ENCODE results near the gene USP9Y. TPM values are rescaled to one million over a fixed set of nuclear protein-coding genes. Genes with fewer than 3 reads are reported as not detected.

The USP9Y gene
- total RNA-seq, 2 experiments from 2014 or later = 16.2 to 16.6 TPM

DNA sequence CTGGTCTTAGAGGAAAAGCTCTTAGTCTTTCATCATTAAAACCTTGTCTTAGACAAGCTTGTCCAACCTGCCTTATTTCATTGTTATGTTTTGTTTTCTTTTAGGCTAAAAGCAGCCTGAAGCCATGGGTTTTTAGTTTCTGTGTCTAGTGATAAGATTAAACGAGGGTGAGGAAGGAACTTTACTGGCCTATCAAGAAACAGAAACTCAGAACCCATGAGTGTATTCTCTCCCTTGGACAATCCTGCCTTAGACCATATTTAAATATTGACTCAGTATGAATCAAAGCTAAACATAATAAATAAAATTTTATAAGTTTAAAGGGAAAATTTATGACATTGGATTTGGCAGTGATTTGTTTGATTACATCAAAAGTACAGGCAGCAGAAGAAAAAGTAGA is 122.4 kb downstream of the USP9Y start:
- no peak overlapping the region for H3K27ac Mint-ChIP-seq
- intact Hi-C loops (cut with micrococcal nuclease) = no loop called here
- no peaks in the 10 kb centered on the region for H3K27me3 Mint-ChIP-seq
- ChIA-PET POLR2A (no interaction called here), CTCF (no interaction called here)
- DNase-seq = no peak
- H3K36me3 Mint-ChIP-seq = peaks cover 3% of the 10 kb centered on the region
- no peak overlapping the region for H3K4me3 Mint-ChIP-seq
- H3K4me1 Mint-ChIP-seq (ENCODE audit: low read depth) = no peaks in the 10 kb centered on the region
- H3K9me3 Mint-ChIP-seq = no peaks in the 10 kb centered on the region

DNA sequence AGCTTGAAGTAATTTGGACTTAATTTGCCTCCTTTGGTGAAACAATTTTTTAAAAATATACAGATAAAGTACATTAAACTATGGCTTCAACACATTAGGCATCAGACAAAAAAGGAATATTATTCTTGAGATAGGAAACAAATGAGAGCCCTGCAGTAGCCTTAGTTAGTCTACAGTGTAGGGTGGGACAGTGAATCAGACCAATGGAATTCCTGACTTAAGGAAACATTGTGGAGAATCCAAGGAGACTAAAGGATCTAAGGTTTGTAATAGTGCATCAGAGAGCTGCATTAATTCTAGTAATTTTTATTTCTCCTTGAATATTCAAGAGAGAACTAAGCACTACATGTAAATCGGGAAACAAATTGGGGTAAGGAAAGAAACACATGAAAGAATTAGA is 125.8 kb downstream of the USP9Y start:
- DNase-seq = no peak
- no peak overlapping the region for H3K4me3 Mint-ChIP-seq
- H3K36me3 Mint-ChIP-seq = peaks cover 7% of the 10 kb centered on the region
- H3K27ac Mint-ChIP-seq = no peak overlapping the region
- no peaks in the 10 kb centered on the region for H3K9me3 Mint-ChIP-seq
- POLR2A ChIA-PET = no interaction called here
- no peaks in the 10 kb centered on the region for H3K4me1 Mint-ChIP-seq (ENCODE audit: low read depth)
- intact Hi-C loops (cut with micrococcal nuclease) = no loop called here
- H3K27me3 Mint-ChIP-seq = no peaks in the 10 kb centered on the region
- CTCF ChIA-PET = no interaction called here

DNA sequence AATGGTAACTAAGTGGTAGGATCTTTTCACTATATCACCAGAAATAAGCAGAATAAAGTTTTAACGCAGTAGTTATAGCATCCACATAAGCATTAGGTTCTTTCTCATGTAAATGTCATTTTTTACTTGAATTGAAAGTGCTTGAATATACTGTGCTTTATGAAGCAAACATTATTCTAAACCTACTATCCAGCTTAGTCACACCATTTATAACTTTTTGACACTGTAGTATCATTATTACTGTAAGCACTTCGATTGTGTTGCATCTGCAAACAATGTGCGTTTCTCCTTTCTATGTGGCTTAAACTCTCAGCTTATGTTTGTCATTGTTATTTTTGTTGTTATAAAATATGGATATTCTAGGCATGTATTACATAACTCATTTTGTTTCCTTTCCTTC is 132.3 kb downstream of the USP9Y start:
- Mint-ChIP-seq H3K36me3 (peaks cover 4% of the 10 kb centered on the region), H3K4me3 (no peak overlapping the region), H3K4me1 (ENCODE audit: low read depth) (peaks cover 2% of the 10 kb centered on the region), H3K27ac (no peak overlapping the region), H3K9me3 (no peaks in the 10 kb centered on the region), H3K27me3 (no peaks in the 10 kb centered on the region)
- ChIA-PET CTCF (no interaction called here), POLR2A (no interaction called here)
- DNase-seq = no peak
- intact Hi-C loops (cut with micrococcal nuclease) = no loop called here

DNA sequence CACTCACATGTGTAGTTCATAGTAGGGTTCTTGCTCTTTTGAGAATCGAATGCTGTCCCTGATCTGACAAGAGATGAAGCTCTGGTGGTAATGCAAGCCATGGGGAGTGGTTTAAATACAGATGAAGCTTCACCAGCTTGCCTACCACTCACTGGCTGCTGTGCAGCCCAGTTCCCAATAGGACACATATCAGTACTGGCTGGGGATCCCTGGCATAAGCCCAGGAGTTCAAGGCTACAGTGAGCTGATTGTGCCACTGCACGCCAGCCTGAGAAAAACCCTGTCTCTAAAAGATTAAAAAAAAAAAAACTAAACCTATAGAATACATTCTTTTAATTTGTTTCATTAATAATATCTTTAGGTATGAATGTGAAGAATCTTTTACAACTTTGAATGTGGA is 136.5 kb downstream of the USP9Y start:
- DNase-seq = no peak
- POLR2A ChIA-PET = no interaction called here
- H3K27ac Mint-ChIP-seq = no peak overlapping the region
- H3K4me1 Mint-ChIP-seq (ENCODE audit: low read depth) = peaks cover 2% of the 10 kb centered on the region
- no peaks in the 10 kb centered on the region for H3K27me3 Mint-ChIP-seq
- no peaks in the 10 kb centered on the region for H3K9me3 Mint-ChIP-seq
- H3K36me3 Mint-ChIP-seq = peaks cover 2% of the 10 kb centered on the region
- CTCF ChIA-PET = no interaction called here
- H3K4me3 Mint-ChIP-seq = no peak overlapping the region
- intact Hi-C loops (cut with micrococcal nuclease) = no loop called here

DNA sequence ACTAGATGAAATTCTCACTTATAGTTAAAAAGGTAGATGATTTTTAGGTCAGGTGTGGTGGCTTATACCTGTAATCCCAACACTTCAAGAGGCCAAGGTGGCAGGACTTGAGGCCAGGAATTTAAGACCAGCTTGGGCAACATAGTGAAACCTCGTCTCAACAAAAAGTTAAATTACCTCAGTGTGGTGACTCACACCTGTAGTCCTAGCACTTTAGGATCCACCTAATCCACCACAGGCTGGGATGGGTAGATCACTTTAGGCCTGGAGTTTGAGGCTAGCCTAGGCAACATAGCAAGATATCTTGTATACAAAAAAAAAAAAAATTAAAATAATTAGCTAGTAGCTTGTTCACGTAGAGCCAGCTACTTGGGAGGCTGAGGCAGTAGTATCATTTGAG is 140.3 kb downstream of the USP9Y start:
- Mint-ChIP-seq H3K4me1 (ENCODE audit: low read depth) (no peaks in the 10 kb centered on the region), H3K27ac (no peak overlapping the region)
- CTCF ChIA-PET = no interaction called here

DNA sequence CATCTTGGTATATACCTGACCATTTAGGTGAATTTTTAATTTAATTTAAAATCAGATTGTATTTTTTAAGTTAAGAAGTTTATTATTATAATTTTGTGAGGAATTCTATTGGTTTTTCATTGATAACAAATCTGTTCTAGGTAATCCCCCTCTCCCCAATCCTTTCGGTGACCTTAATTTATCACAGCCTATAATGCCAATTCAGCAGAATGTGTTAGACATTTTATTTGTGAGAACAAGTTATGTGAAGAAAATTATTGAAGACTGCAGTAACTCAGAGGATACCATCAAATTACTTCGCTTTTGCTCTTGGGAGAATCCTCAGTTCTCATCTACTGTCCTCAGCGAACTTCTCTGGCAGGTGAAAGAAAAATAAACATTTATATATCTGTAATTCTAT is 145.8 kb downstream of the USP9Y start:
- Mint-ChIP-seq H3K36me3 (peaks cover 22% of the 10 kb centered on the region), H3K4me1 (ENCODE audit: low read depth) (peaks cover 3% of the 10 kb centered on the region), H3K27ac (no peak overlapping the region), H3K9me3 (no peaks in the 10 kb centered on the region), H3K27me3 (no peaks in the 10 kb centered on the region), H3K4me3 (no peak overlapping the region)
- DNase-seq = no peak
- intact Hi-C loops (cut with micrococcal nuclease) = no loop called here
- CTCF ChIA-PET = interaction anchor here (0.7 kb wide), 1 partner anchor 13 kb away, joined by 3 read pairs; no protein-coding TSS in a partner anchor
- POLR2A ChIA-PET = no interaction called here

More for the DNA sequence above, 140.3 kb downstream of the USP9Y start:
- Mint-ChIP-seq H3K4me3 (no peak overlapping the region), H3K27me3 (no peaks in the 10 kb centered on the region), H3K9me3 (no peaks in the 10 kb centered on the region), H3K36me3 (peaks cover 4% of the 10 kb centered on the region)
- POLR2A ChIA-PET = no interaction called here
- no peak for DNase-seq
- intact Hi-C loops (cut with micrococcal nuclease) = no loop called here

DNA sequence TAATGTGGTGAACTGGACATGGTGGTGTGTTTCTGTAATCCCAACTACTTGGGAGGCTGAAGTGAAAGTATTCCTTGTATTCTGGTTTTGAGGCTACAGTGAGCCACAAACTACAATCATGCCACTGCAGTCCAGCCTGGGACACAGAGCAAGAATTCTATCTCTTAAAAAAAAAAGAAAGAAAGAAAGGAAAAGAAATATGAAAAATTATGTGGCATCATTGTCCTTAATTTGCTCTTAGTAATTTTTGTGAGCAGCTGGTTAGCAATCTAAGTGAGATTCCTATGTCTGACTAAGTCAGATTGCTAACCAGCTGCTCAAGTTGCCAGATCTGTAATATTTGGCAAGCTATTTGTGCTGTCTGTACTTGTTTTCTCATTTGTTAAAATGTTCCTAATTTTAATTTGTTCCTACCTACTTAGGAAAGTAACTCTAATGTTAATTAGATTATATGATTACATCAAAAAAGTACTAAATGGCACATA is 154.8 kb downstream of the USP9Y start:
- POLR2A ChIA-PET = no interaction called here
- CTCF ChIA-PET = no interaction called here
- peaks cover 16% of the 10 kb centered on the region for H3K36me3 Mint-ChIP-seq
- H3K4me3 Mint-ChIP-seq = no peak overlapping the region
- H3K27me3 Mint-ChIP-seq = no peaks in the 10 kb centered on the region
- no peak overlapping the region for H3K27ac Mint-ChIP-seq
- H3K4me1 Mint-ChIP-seq (ENCODE audit: low read depth) = no peaks in the 10 kb centered on the region
- no peaks in the 10 kb centered on the region for H3K9me3 Mint-ChIP-seq
- DNase-seq = no peak
- intact Hi-C loops (cut with micrococcal nuclease) = no loop called here

DNA sequence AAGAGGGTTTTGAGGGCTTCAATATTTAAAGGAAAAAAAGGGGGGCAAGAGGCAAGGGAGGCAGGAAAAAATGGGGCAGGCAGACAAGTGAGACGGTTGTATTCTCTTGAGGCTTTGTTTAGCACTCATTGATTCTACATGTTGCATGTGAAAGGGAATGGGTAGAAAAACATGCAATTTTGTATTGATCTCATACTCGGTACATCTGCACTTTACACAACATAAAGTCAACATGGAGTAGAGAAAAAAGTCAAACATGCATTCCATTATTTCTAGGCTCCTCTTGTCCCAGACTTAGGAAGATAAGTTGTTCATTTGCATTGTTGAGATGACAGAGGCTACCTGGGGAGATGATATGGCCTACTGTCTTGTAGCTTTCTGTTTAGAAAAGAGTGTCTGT is 166.9 kb downstream of the USP9Y start:
- intact Hi-C loops (cut with micrococcal nuclease) = no loop called here
- Mint-ChIP-seq H3K9me3 (no peaks in the 10 kb centered on the region), H3K27ac (no peak overlapping the region), H3K36me3 (no peaks in the 10 kb centered on the region), H3K4me3 (no peak overlapping the region), H3K27me3 (no peaks in the 10 kb centered on the region), H3K4me1 (ENCODE audit: low read depth) (no peaks in the 10 kb centered on the region)
- POLR2A ChIA-PET = no interaction called here
- CTCF ChIA-PET = no interaction called here
- DNase-seq = no peak

DNA sequence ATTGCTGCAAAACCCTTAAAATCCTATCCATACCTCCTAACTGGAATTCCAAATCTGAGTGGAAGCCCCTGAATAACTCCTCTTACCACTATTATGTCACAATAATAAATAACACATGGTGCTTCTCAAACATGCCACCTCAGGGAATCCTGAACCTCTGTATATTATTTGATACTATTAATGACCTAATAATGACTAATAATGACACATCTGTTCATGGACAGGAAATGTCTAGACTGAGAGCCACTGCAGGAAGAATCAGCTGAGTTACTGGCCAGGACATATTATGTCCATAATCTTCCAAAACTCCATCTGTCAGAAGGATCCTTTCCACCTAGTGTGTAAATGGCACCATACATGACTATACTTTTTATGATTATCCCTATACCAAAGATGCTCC is 195.9 kb downstream of the USP9Y start:
- H3K27me3 Mint-ChIP-seq = no peaks in the 10 kb centered on the region
- no peak for DNase-seq
- H3K4me1 Mint-ChIP-seq (ENCODE audit: low read depth) = no peaks in the 10 kb centered on the region
- no peak overlapping the region for H3K27ac Mint-ChIP-seq
- H3K9me3 Mint-ChIP-seq = no peaks in the 10 kb centered on the region
- intact Hi-C loops (cut with micrococcal nuclease) = no loop called here
- ChIA-PET CTCF (interaction anchor here (0.6 kb wide), 1 partner anchor 11 kb away, joined by 3 read pairs; no protein-coding TSS in a partner anchor), POLR2A (no interaction called here)
- no peak overlapping the region for H3K4me3 Mint-ChIP-seq
- H3K36me3 Mint-ChIP-seq = no peaks in the 10 kb centered on the region

DNA sequence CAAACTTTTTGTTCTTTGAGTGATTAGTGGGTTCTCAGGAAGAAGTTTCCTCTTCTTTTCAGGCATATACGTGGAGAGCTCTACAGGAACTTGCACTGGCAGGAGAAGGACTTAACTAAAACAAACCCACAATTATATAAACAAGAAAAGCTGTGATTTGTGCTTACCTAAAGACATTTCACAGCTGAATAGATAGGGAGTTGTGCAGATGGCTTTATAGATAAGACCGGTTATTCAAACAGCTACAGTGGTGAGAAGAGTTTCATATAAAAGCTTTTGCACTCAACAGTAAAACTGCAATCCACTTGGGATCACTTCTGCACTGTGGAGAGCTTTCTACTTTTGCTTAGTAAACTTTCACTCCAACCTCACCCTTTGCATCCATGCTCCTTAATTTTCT is 197.6 kb downstream of the USP9Y start:
- no peaks in the 10 kb centered on the region for H3K9me3 Mint-ChIP-seq
- CTCF ChIA-PET = no interaction called here

DNA sequence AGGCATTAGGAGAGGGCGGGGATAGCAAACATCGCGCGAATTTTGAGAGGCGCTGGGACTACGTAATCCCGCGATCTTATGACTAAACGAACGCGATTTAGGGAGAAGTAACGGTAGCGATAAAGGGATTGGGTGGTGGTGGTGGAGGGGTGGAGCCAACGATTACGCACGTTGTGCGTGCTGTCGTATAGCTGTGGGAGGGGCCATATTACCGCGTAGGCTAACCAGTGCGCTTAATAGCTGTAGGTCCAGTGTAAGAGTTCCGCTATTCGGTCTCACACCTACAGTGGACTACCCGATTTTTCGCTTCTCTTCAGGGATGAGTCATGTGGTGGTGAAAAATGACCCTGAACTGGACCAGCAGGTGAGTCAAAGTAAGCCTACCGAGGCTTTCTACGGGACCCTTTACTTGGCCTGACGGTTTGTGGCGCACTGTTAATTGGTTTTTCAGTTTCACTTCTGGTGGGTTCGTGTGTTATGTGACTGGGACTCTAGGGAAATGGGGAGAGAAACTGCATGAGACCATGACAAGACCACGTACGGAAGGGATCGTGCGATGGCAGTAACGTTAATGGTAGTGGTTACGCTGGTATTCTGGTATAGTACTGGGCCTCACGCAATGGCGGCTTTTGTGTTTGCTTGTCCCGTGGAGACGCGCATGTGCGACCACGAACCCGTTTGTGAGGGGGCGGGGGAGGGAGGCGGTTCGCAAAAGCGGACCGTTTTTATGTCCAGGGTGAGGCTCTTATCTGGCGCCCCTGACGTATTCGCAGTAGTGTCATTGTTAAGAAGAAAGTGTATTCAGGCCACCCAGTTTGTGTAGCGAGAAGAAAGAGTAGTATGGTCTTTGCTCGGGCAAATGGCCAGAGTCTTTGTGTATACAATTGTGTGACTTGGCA is 203.8 kb downstream of the USP9Y start, which contains the start of gene DDX3Y:
TSS of gene DDX3Y (plus strand) at position 251 of the 899 bp plus-strand sequence. CDS start at position 320, 69 bp downstream.
- H3K27me3 Mint-ChIP-seq = no peaks in the 10 kb centered on the region
- ChIA-PET POLR2A (interaction anchor here (0.5 kb wide), 2 partner anchors 243 to 532 kb away, joined by 3 read pairs; no protein-coding TSS in a partner anchor), CTCF (no interaction called here)
- peak; percentile 91 for DNase-seq
- H3K4me3 Mint-ChIP-seq = peak within 1 kb of the TSS; percentile 99
- peak within 1 kb of the TSS; percentile 100 for H3K27ac Mint-ChIP-seq
- H3K9me3 Mint-ChIP-seq = no peaks in the 10 kb centered on the region
- peaks cover 15% of the 10 kb centered on the region for H3K4me1 Mint-ChIP-seq (ENCODE audit: low read depth)
- peaks cover 30% of the 10 kb centered on the region for H3K36me3 Mint-ChIP-seq
- intact Hi-C loops (cut with micrococcal nuclease) = loop anchor here (1.0 to 10.0 kb wide), 5 partner anchors 240 to 800 kb away; partner anchors contain the start of genes TMSB4Y and UTY

More for the DNA sequence above, 197.6 kb downstream of the USP9Y start:
- Mint-ChIP-seq H3K4me1 (ENCODE audit: low read depth) (no peaks in the 10 kb centered on the region), H3K4me3 (no peak overlapping the region), H3K36me3 (no peaks in the 10 kb centered on the region), H3K27ac (no peak overlapping the region), H3K27me3 (no peaks in the 10 kb centered on the region)
- intact Hi-C loops (cut with micrococcal nuclease) = no loop called here
- no peak for DNase-seq
- POLR2A ChIA-PET = no interaction called here

DNA sequence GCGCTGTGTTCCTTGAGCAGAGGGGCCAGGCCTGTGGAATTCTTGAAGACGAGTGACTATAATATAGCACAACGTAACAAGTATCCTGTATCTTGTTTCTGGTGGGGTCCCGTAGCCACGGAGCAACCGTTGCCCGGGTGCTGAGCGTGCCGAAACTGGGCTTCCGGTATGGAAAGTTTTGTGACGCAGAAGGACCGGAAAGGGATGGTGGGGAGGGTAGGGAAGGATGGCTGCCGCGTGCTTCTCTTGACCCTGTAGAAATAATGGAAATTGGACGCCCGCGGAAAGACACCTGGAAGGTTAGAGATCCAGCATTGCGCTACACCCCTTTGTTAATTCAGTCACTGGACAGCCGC is 204.5 kb downstream of the USP9Y start:
- ChIA-PET POLR2A (no interaction called here), CTCF (no interaction called here)
- H3K4me1 Mint-ChIP-seq (ENCODE audit: low read depth) = peaks cover 20% of the 10 kb centered on the region
- intact Hi-C loops (cut with micrococcal nuclease) = loop anchor here (1.0 to 10.0 kb wide), 5 partner anchors 239 to 799 kb away; partner anchors contain the start of genes TMSB4Y and UTY
- peak; percentile 84 for DNase-seq
- peaks cover 35% of the 10 kb centered on the region for H3K36me3 Mint-ChIP-seq
- H3K27ac Mint-ChIP-seq = peak overlapping the region; percentile 100
- peak overlapping the region; percentile 99 for H3K4me3 Mint-ChIP-seq
- no peaks in the 10 kb centered on the region for H3K9me3 Mint-ChIP-seq
- no peaks in the 10 kb centered on the region for H3K27me3 Mint-ChIP-seq

DNA sequence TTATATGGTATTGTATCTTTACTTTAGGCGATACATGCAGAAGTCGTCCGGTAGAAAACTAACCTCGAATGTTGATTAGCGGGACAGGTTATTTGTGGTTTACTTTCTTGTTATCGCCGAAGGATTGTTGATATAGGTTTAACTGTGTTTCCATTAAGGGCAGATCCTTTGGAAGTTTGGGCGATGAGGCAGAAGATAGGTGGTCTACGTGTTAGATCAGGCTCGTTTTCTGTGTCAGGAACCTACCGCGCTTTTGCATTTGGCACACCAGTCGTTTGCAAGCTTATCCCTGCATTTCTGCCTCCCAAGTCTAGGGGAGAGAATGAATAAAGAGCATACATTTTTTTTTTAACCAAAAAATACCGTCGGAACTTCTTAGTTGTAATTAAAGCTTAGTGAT is 204.9 kb downstream of the USP9Y start:
- POLR2A ChIA-PET = no interaction called here
- peak; percentile 17 for DNase-seq
- Mint-ChIP-seq H3K4me1 (ENCODE audit: low read depth) (peaks cover 20% of the 10 kb centered on the region), H3K27me3 (no peaks in the 10 kb centered on the region), H3K9me3 (no peaks in the 10 kb centered on the region), H3K36me3 (peaks cover 35% of the 10 kb centered on the region), H3K4me3 (peak overlapping the region; percentile 99), H3K27ac (peak overlapping the region; percentile 100)
- intact Hi-C loops (cut with micrococcal nuclease) = loop anchor here (1.0 to 10.0 kb wide), 5 partner anchors 239 to 799 kb away; partner anchors contain the start of genes TMSB4Y and UTY
- CTCF ChIA-PET = no interaction called here
